GM12875 (cell line): Measurements from ENCODE around the gene DENND2A.
"Not testable (repeated sequence)": the region's sequence is repeated elsewhere in the genome, so short reads cannot be mapped to it uniquely, and the experiment has no call there.

Source experiments
- H3K4me3 ChIP-seq: one replicate; pipeline ENCODE4 v1.5.1; 2011; ENCODE audit warnings: low read depth, low read length, control low read depth
- TF ChIP-seq, protein P1 (sequence below): IDR thresholded peaks from 2 replicates; pipeline ENCODE4 v1.5.1; 2011; ENCODE audit warnings: low read depth, mild to moderate bottlenecking, control low read depth, inconsistent platforms, low read length, moderate library complexity, borderline replicate concordance; ENCODE audit not compliant: insufficient read depth

DENND2A gene

GRCh38 chr7:140667476-140667875 is 26.9 kb upstream of the DENND2A start:
- no peak overlapping the region for H3K4me3 ChIP-seq
- TF ChIP-seq, protein P1, sequence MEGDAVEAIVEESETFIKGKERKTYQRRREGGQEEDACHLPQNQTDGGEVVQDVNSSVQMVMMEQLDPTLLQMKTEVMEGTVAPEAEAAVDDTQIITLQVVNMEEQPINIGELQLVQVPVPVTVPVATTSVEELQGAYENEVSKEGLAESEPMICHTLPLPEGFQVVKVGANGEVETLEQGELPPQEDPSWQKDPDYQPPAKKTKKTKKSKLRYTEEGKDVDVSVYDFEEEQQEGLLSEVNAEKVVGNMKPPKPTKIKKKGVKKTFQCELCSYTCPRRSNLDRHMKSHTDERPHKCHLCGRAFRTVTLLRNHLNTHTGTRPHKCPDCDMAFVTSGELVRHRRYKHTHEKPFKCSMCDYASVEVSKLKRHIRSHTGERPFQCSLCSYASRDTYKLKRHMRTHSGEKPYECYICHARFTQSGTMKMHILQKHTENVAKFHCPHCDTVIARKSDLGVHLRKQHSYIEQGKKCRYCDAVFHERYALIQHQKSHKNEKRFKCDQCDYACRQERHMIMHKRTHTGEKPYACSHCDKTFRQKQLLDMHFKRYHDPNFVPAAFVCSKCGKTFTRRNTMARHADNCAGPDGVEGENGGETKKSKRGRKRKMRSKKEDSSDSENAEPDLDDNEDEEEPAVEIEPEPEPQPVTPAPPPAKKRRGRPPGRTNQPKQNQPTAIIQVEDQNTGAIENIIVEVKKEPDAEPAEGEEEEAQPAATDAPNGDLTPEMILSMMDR: no peak

GRCh38 chr7:140662938-140663337 is 22.3 kb upstream of the DENND2A start:
- H3K4me3 ChIP-seq: not testable (repeated sequence)

DNA sequence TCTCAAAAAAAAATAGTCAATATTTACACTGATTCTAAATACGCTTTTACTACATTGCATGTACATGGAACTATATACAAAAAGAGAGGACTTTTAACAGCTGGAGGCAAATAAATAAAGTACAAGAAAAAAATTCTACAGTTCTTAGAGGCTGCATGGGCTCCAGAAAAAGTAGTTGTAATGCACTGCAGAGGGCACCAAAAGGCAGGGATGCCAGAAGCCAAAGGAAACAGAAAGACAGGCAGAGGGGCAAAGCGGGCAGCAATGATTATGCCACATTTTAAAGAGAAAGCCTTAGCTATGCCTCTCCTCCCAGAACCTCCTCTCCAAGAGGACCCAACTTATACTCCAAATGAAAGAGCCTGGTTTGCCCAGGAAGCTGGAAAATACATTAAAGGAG is 20.5 kb upstream of the DENND2A start:
- H3K4me3 ChIP-seq: no peak overlapping the region
- TF ChIP-seq, protein P1: no peak

- TF ChIP-seq, protein P1: no peak
- no peak overlapping the region for H3K4me3 ChIP-seq
These were observed 19.2 kb upstream of the DENND2A start for GRCh38 chr7:140659856-140660255.

DNA sequence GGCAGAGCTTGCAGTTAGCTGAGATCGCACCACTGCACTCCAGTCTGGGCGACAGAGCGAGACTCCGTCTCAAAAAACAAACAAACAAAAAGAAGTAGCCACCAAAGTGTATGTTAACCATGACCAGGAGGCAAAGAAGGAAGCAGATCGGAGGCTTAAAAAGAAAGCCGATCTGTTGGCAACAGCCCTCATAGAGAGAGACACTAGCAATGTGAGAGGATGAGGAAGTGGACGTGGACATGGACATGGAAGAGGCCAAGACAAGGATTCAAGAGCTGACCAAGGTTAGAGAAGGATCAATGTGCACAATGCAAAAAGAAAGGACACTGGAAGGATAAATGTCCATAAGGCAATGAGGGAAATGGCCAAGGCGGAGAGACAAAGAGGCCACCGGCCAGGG is 17.3 kb upstream of the DENND2A start:
- TF ChIP-seq, protein P1: no peak

DNA sequence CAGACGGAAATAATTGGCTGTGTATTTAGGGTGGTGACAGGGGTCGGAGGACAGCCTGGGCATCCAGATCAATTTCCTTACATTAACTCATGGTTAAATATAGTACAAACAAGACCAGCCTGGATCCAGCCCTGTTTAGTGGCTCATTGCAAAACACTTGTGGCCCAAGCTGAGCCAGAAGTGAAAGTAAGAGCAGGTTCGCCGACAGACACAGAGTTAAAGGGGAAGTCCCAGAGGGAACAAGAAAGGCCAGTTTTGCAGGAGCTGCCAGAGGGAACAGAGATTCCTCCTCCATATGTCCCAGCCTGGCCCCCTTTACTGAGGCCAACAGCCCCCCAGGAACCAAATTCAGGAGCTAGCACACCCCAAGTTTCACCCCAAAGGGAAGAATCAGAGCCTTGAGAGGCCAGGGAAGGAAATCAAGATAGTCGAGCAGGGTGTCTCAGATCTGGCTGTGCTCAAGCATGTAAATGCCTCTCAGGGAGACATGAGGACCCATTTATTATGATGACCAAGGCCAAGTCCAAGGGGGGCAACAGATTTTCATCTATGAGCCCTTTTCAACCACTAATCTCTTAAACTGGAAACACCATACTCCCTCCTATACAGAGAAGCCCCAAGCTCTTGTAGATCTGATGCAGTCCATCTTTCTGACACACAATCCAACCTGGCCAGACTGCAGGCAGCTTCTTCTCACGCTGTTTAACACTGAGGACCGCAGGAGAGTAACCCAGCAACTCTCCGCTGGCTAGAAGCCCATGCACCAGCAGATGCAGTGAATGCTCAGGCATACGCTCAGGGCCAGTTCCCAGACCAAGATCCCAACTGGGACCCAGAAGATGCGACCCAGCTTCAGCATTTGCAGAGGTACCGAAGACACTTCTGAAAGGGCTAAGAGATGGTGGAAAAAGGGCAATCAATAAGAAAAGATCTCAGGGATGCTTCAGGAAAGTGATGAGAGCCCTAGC is 16.2 kb upstream of the DENND2A start:
- TF ChIP-seq, protein P1: no peak
- H3K4me3 ChIP-seq: no peak overlapping the region

More for the DNA sequence above, 17.3 kb upstream of the DENND2A start:
- H3K4me3 ChIP-seq: no peak overlapping the region

- TF ChIP-seq, protein P1: no peak
- no peak overlapping the region for H3K4me3 ChIP-seq
These were observed 15.1 kb upstream of the DENND2A start for GRCh38 chr7:140655511-140656408.
